Esophagus mucosa (tissue), 1 donor: ENCODE results near the gene EMILIN3. TPM values are rescaled to one million over a fixed set of nuclear protein-coding genes. Genes with fewer than 3 reads are reported as not detected.
A peak's percentile ranks its signal among the peaks of the same experiment; 100 is the strongest.

Experiments
- ATAC-seq: fragments of 200-7000 bp; cut with Tn5 transposase; one replicate; pipeline ENCODE4 v1.9.1; 2020
- total RNA-seq: library from RNA; stranded (reverse); gene quantifications from one replicate; pipeline ENCODE4 v1.2.4, GENCODE V29; 2023
- donor health status: DM: yes; HTN: yes; CAD: no.

The EMILIN3 gene
- 0.12 TPM for total RNA-seq

- no peak for ATAC-seq
Measured at GRCh38 chr20:41366546-41367392, at the start of gene EMILIN3. EMILIN3 (minus strand) TSS chr20:41366818; CDS start chr20:41366634, 184 bp downstream.

- no peak for ATAC-seq
Measured at GRCh38 chr20:41415191-41415590, 48.6 kb upstream of the EMILIN3 start.

- ATAC-seq, result peak; percentile 48
Measured at GRCh38 chr20:41413169-41413568, 46.6 kb upstream of the EMILIN3 start.

- ATAC-seq, result peak; percentile 85
Measured at GRCh38 chr20:41412324-41413120, 45.9 kb upstream of the EMILIN3 start.

GRCh38 chr20:41411391-41411847, 44.8 kb upstream of the EMILIN3 start:
- ATAC-seq, result no peak

- ATAC-seq, result no peak
Measured at GRCh38 chr20:41408986-41409385, 42.4 kb upstream of the EMILIN3 start.

- ATAC-seq, result no peak
Measured at GRCh38 chr20:41408156-41408794, 41.7 kb upstream of the EMILIN3 start.

GRCh38 chr20:41407607-41408006, 41.0 kb upstream of the EMILIN3 start:
- no peak for ATAC-seq

GRCh38 chr20:41406896-41407444, 40.4 kb upstream of the EMILIN3 start:
- no peak for ATAC-seq

- ATAC-seq, result no peak
Measured at GRCh38 chr20:41406353-41406752, 39.7 kb upstream of the EMILIN3 start.

GRCh38 chr20:41405436-41405835, 38.8 kb upstream of the EMILIN3 start:
- no peak for ATAC-seq

- no peak for ATAC-seq
Measured at GRCh38 chr20:41403604-41404003, 37.0 kb upstream of the EMILIN3 start.

- ATAC-seq, result no peak
Measured at GRCh38 chr20:41398408-41398807, 31.8 kb upstream of the EMILIN3 start.

GRCh38 chr20:41395667-41396664, 29.3 kb upstream of the EMILIN3 start:
- no peak for ATAC-seq

- no peak for ATAC-seq
Measured at GRCh38 chr20:41394931-41395666, 28.5 kb upstream of the EMILIN3 start.

GRCh38 chr20:41394081-41394480, 27.5 kb upstream of the EMILIN3 start:
- no peak for ATAC-seq

- ATAC-seq, result no peak
Measured at GRCh38 chr20:41393705-41394066, 27.1 kb upstream of the EMILIN3 start.

GRCh38 chr20:41392871-41393704, 26.5 kb upstream of the EMILIN3 start:
- ATAC-seq, result peak; percentile 65

GRCh38 chr20:41392295-41392694, 25.7 kb upstream of the EMILIN3 start:
- ATAC-seq, result no peak

- peak; percentile 67 for ATAC-seq
Measured at GRCh38 chr20:41391587-41392001, 25.0 kb upstream of the EMILIN3 start.
